Measurements from ENCODE around the gene DNAJC3.

DNA sequence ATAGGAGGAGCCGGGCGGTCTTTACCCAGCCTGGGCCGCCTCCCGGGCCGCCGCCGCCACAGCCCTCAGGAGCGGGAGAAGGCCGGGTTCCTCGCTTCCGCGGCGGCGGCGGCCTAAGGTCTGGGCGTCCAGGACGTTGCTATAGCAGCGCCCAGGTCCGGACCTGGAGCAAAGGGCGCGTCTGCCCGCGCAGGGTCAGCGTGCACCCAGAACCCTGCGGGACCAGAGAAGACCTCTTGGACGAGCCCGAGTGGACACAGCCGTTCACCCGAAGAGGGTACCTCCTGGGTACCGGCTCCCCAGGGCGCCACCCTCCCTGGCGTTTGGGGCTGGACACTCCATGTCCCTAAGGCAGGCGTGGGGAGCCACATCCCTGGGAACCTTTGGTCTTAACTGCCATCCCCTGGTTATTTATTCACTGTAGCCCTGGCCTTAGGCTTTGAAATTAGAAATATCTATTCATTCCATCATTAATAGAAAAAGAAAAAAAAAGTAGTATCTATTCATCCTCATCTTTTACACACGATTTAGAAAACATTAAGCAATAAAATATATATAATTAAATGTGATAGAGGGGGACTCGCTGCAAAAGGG is 34.8 kb upstream of the DNAJC3 start:
- TF ChIP-seq SIN3A (IDR thresholded peaks at IDR 0.05; ENCODE audit: borderline replicate concordance, insufficient read depth, low read length): no peak
- TF ChIP-seq, protein P1, sequence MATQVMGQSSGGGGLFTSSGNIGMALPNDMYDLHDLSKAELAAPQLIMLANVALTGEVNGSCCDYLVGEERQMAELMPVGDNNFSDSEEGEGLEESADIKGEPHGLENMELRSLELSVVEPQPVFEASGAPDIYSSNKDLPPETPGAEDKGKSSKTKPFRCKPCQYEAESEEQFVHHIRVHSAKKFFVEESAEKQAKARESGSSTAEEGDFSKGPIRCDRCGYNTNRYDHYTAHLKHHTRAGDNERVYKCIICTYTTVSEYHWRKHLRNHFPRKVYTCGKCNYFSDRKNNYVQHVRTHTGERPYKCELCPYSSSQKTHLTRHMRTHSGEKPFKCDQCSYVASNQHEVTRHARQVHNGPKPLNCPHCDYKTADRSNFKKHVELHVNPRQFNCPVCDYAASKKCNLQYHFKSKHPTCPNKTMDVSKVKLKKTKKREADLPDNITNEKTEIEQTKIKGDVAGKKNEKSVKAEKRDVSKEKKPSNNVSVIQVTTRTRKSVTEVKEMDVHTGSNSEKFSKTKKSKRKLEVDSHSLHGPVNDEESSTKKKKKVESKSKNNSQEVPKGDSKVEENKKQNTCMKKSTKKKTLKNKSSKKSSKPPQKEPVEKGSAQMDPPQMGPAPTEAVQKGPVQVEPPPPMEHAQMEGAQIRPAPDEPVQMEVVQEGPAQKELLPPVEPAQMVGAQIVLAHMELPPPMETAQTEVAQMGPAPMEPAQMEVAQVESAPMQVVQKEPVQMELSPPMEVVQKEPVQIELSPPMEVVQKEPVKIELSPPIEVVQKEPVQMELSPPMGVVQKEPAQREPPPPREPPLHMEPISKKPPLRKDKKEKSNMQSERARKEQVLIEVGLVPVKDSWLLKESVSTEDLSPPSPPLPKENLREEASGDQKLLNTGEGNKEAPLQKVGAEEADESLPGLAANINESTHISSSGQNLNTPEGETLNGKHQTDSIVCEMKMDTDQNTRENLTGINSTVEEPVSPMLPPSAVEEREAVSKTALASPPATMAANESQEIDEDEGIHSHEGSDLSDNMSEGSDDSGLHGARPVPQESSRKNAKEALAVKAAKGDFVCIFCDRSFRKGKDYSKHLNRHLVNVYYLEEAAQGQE (IDR thresholded peaks at IDR 0.05; ENCODE audit: insufficient read depth in 1 of 2, low read depth in 2 of 2, low read length in 2 of 2): no peak
- TF ChIP-seq POLR2AphosphoS5 (IDR thresholded peaks at IDR 0.05; ENCODE audit: low read depth, low read length): no peak
